CD4-positive, alpha-beta T cell (primary cell): ENCODE measurements around the gene PPT1. TPM values are rescaled to one million over a fixed set of nuclear protein-coding genes. Genes with fewer than 3 reads are reported as not detected.

Source experiments
- ATAC-seq: fragments of 200-7000 bp; cut with Tn5 transposase; one replicate; pipeline ENCODE4 v1.10.0; 2022; ENCODE audit warnings: mild to moderate bottlenecking; ENCODE audit not compliant: poor library complexity
- CTCF ChIA-PET: fragments of 350-600 bp; sonication (Branson Sonifier 250); formaldehyde crosslinking; loops from one replicate; lab custom pipeline; 2021; ENCODE audit warnings: antibody characterized with exemption, inconsistent platforms; lab: Charles Lee
- POLR2A ChIA-PET: fragments of 350-600 bp; sonication (Branson Sonifier 250); formaldehyde crosslinking; loops from one replicate; lab custom pipeline; 2021; ENCODE audit warnings: antibody characterized with exemption, inconsistent platforms; lab: Charles Lee
- DNase-seq, 14 experiments: peaks; one replicate each; pipeline ENCODE4 v3.0.0-alpha.2; 2013 to 2020; ENCODE audit warnings: mixed read lengths in 2 of 14
- H3K27ac ChIP-seq, 2 donors: one replicate each; pipeline versions ENCODE4 v1.5.1 to v1.7.0; 2013; ENCODE audit warnings: low read length in 2 of 2, low read depth in 1 of 2, mild to moderate bottlenecking in 1 of 2
- H3K27me3 ChIP-seq, 2 experiments: 1 replicate in 1 of 2; 2 replicates in 1 of 2; pipeline versions ENCODE4 v1.6.1 to v1.7.0; 2013; ENCODE audit warnings: low read length in 2 of 2, control low read depth in 1 of 2, mild to moderate bottlenecking in 1 of 2, moderate library complexity in 1 of 2; ENCODE audit not compliant: insufficient read depth in 2 of 2, control insufficient read depth in 1 of 2
- H3K36me3 ChIP-seq: one replicate; pipeline ENCODE4 v1.6.1; 2013; ENCODE audit warnings: low read length, control low read depth; ENCODE audit not compliant: insufficient read depth
- H3K4me1 ChIP-seq: one replicate; pipeline ENCODE4 v1.6.1; 2013; ENCODE audit warnings: low read length, control low read depth; ENCODE audit not compliant: insufficient read depth
- H3K4me3 ChIP-seq: one replicate; pipeline ENCODE4 v1.5.1; 2013; ENCODE audit warnings: mild to moderate bottlenecking, low read length, moderate library complexity
- H3K9me3 ChIP-seq, 2 experiments: 1 replicate in 1 of 2; 2 replicates in 1 of 2; pipeline versions ENCODE4 v1.6.1 to v1.7.0; 2013; ENCODE audit warnings: low read length in 2 of 2, mild to moderate bottlenecking in 2 of 2, control low read depth in 1 of 2, moderate library complexity in 1 of 2; ENCODE audit not compliant: control insufficient read depth in 1 of 2, insufficient read depth in 1 of 2
- H3K27ac Mint-ChIP-seq: one replicate; pipeline ENCODE4 v1.8.0; 2020; ENCODE audit warnings: mixed read lengths
- H3K27me3 Mint-ChIP-seq: one replicate; pipeline ENCODE4 v1.8.0; 2021; ENCODE audit warnings: mixed read lengths
- H3K36me3 Mint-ChIP-seq: one replicate; pipeline ENCODE4 v1.8.0; 2021; ENCODE audit warnings: low read depth, mixed read lengths
- H3K4me1 Mint-ChIP-seq: one replicate; pipeline ENCODE4 v1.8.0; 2021; ENCODE audit warnings: low read depth, mixed read lengths
- H3K4me3 Mint-ChIP-seq: one replicate; pipeline ENCODE4 v1.8.0; 2020; ENCODE audit warnings: mild to moderate bottlenecking, mixed read lengths
- H3K9me3 Mint-ChIP-seq: one replicate; pipeline ENCODE4 v1.8.0; 2020; ENCODE audit warnings: mixed read lengths
- intact Hi-C, 2 experiments: fragments of 100-400 bp; cut with DNase I in 1 of 2; cut with micrococcal nuclease in 1 of 2; formaldehyde crosslinking; loops; one replicate each; pipeline versions ENCODE4 v1.15.1 to v1.9.0; 2023 to 2025; cut with DNase I, micrococcal nuclease
- total RNA-seq, 174 experiments: library from RNA in 2 of 174; stranded (reverse) in 2 of 174; gene quantifications; one replicate each; pipeline ENCODE4 v1.2.3 and lab custom pipeline; 2021 to 2026
- TF ChIP-seq, protein P1 (sequence below): fragments of 200-600 bp; IDR thresholded peaks from one replicate; pipeline ENCODE4 v1.8.0; 2022; ENCODE audit warnings: antibody characterized with exemption, mild to moderate bottlenecking

The PPT1 gene
- total RNA-seq, 2 experiments from 2014 or later, result 31.9 to 34.5 TPM

DNA sequence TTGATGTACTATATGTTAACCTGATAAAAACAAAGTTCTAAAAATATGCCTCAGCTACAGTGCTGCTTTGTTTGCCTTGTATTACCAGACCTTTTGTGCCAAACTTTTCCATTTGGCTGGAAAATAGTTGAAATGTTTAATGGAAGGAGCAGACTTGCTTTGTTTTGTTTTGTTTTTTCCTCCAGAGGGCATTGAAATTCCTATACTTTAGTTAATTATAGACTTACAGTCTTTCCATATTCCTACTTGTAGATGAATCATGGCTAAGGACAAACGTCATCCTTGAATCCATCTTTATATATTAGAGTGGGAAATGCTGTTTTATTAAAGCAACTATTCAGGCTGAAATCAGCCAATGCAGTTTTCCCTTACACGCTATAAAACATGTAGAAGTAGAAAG is 49.8 kb downstream of the PPT1 start:
- DNase-seq, result no peak
- TF ChIP-seq, protein P1, sequence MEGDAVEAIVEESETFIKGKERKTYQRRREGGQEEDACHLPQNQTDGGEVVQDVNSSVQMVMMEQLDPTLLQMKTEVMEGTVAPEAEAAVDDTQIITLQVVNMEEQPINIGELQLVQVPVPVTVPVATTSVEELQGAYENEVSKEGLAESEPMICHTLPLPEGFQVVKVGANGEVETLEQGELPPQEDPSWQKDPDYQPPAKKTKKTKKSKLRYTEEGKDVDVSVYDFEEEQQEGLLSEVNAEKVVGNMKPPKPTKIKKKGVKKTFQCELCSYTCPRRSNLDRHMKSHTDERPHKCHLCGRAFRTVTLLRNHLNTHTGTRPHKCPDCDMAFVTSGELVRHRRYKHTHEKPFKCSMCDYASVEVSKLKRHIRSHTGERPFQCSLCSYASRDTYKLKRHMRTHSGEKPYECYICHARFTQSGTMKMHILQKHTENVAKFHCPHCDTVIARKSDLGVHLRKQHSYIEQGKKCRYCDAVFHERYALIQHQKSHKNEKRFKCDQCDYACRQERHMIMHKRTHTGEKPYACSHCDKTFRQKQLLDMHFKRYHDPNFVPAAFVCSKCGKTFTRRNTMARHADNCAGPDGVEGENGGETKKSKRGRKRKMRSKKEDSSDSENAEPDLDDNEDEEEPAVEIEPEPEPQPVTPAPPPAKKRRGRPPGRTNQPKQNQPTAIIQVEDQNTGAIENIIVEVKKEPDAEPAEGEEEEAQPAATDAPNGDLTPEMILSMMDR, result no peak
- Histone ChIP-seq H3K4me3 (peak overlapping the region; percentile 4), H3K36me3 (peaks cover 49% of the 10 kb centered on the region), H3K4me1 (peaks cover 76% of the 10 kb centered on the region), H3K27ac (peak overlapping the region in 1 of 2 donors; percentile 60), H3K27me3 (no peaks in the 10 kb centered on the region), H3K9me3 (no peaks in the 10 kb centered on the region)
- no peaks in the 10 kb centered on the region for H3K27me3 Mint-ChIP-seq
- H3K9me3 Mint-ChIP-seq, result no peaks in the 10 kb centered on the region
- peak overlapping the region; percentile 95 for H3K27ac Mint-ChIP-seq
- peaks cover 84% of the 10 kb centered on the region for H3K4me1 Mint-ChIP-seq
- no peak for ATAC-seq
- ChIA-PET CTCF (interaction anchor here (1.6 to 1.7 kb wide), 2 partner anchors 10 to 30 kb away, joined by 3 to 4 read pairs; no protein-coding TSS in a partner anchor), POLR2A (interaction anchor here (1.5 to 2.1 kb wide), 2 partner anchors 10 to 12 kb away, joined by 3 to 8 read pairs; no protein-coding TSS in a partner anchor)
- peaks cover 76% of the 10 kb centered on the region for H3K36me3 Mint-ChIP-seq
- intact Hi-C loops, result loop anchor here in 1 of 2 experiments (10.0 kb wide), 1 partner anchor 648 kb away; the partner anchor contains the start of gene NFYC
- H3K4me3 Mint-ChIP-seq, result peak overlapping the region; percentile 72

DNA sequence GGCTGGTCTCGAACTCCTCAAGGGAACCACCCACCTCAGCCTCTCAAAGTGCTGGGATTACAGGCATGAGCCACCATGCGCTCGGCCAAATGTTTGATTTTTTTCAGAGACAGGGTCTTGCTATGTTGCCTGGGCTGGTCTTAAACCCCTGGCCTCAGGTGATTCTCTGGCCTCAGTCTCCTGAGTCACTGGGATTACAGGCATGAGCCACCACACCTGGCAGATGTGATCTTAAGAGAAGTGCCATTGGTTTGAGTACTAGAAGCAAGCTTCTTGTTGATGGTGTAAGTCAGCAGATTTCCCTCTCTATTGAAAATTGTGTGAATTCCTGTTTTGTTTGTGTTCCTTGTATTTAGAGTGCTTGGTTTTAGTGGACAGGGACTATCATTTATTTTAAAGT is 51.3 kb downstream of the PPT1 start:
- CTCF ChIA-PET, result no interaction called here
- H3K4me1 ChIP-seq, result peaks cover 77% of the 10 kb centered on the region
- Mint-ChIP-seq H3K27ac (peak overlapping the region; percentile 95), H3K4me3 (peak overlapping the region; percentile 74), H3K27me3 (no peaks in the 10 kb centered on the region), H3K36me3 (peaks cover 80% of the 10 kb centered on the region), H3K9me3 (no peaks in the 10 kb centered on the region), H3K4me1 (peaks cover 86% of the 10 kb centered on the region)
- TF ChIP-seq, protein P1, result no peak
- DNase-seq (no peak), ATAC-seq (no peak)
- POLR2A ChIA-PET, result interaction anchor here (0.9 to 1.5 kb wide), 4 partner anchors 11 to 15 kb away, joined by 3 read pairs; no protein-coding TSS in a partner anchor
- no peaks in the 10 kb centered on the region for H3K27me3 ChIP-seq
- H3K36me3 ChIP-seq, result peaks cover 39% of the 10 kb centered on the region
- no peak overlapping the region for H3K4me3 ChIP-seq
- H3K9me3 ChIP-seq, result no peaks in the 10 kb centered on the region
- intact Hi-C loops, result loop anchor here in 1 of 2 experiments (10.0 kb wide), 1 partner anchor 649 kb away; the partner anchor contains the start of gene NFYC
- H3K27ac ChIP-seq, result no peak overlapping the region

DNA sequence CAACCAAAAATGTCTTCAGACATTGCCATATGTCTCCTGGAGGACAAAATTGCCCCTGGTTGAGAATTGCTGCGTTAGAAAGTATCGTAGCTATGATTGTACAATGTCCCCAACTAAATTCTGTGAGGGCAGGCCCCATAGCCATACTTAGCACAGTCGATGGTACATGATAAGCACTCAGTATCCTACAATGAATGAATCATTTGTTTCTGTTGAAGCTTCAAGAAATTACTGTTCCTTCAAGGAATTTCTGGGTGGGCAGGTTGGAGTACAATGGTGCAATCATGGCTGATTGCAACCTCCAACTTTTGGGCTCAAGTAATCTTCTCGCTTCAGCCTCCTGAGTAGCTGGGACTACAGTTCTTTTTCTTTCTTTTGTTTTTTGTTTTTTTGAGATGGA is 51.9 kb downstream of the PPT1 start:
- Mint-ChIP-seq H3K27ac (peak overlapping the region; percentile 95), H3K36me3 (peaks cover 83% of the 10 kb centered on the region), H3K4me3 (peak overlapping the region; percentile 74), H3K9me3 (no peaks in the 10 kb centered on the region), H3K4me1 (peaks cover 88% of the 10 kb centered on the region), H3K27me3 (no peaks in the 10 kb centered on the region)
- Histone ChIP-seq H3K27me3 (no peaks in the 10 kb centered on the region), H3K4me3 (peak overlapping the region; percentile 100), H3K36me3 (peaks cover 38% of the 10 kb centered on the region), H3K9me3 (no peaks in the 10 kb centered on the region), H3K27ac (peak overlapping the region in 1 of 2 donors; percentile 30), H3K4me1 (peaks cover 72% of the 10 kb centered on the region)
- ATAC-seq (no peak), DNase-seq (no peak)
- intact Hi-C loops, result loop anchor here in 1 of 2 experiments (10.0 kb wide), 1 partner anchor 650 kb away; the partner anchor contains the start of gene NFYC
- CTCF ChIA-PET, result interaction anchor here (0.7 kb wide), 1 partner anchor 26 kb away, joined by 4 read pairs; no protein-coding TSS in a partner anchor
- POLR2A ChIA-PET, result interaction anchor here (0.6 to 1.5 kb wide), 5 partner anchors 10 to 326 kb away, joined by 3 read pairs; no protein-coding TSS in a partner anchor
- TF ChIP-seq, protein P1, result no peak
